AG09309 (cell line): ENCODE data around the gene PRPF18.
A peak's percentile ranks its signal among the peaks of the same experiment; 100 is the strongest.

ENCODE experiments used
- DNase-seq: peaks from one replicate; pipeline ENCODE4 v3.0.0-alpha.2; 2010; ENCODE audit warnings: low read depth
- H3K4me3 ChIP-seq: 2 replicates; pipeline ENCODE4 v1.5.1; 2011; ENCODE audit warnings: mild to moderate bottlenecking, low read depth, low read length, moderate library complexity; ENCODE audit not compliant: control insufficient read depth
- CTCF ChIP-seq: IDR thresholded peaks from 2 replicates; pipeline ENCODE4 v1.5.1; 2011; ENCODE audit warnings: mild to moderate bottlenecking, low read depth, low read length, inconsistent platforms; ENCODE audit not compliant: insufficient read depth, control insufficient read depth; ENCODE audit errors: missing control alignments

PRPF18 gene

GRCh38 chr10:13656337-13657100 lies 69.8 kb downstream of the PRPF18 start:
- DNase-seq, result no peak
- H3K4me3 ChIP-seq, result no peak overlapping the region
- TF ChIP-seq CTCF, result no peak

DNA sequence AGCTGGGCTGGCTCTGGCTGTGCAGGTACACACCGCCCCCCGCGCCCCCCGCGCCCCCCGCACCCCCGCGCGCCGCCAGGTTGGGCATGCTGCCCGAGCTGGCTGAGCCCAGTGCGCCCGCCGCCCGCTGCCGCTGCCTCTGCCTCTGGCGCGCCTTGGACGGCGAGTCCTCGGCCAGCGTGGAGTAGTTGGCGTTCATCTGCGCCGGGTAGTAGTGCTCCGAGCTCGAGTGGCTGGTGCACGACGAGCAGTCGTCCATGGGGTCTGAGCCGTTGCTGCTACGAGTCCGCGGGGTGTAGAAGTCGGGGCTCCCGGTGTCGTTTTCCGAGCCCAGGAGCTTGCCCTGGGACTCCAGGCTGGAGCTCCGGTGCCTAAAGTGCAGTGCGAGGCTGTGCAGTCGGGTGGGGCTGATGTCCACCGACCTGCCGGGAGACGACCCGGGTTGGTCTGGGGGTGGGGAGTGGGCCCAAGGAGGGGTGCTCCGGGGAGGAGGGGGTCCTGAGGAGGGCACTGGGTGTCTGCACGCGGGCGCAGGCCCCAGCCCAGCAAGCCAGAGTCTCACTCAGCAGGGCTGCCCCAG lies 70.4 kb downstream of the PRPF18 start:
- no peak for TF ChIP-seq CTCF
- no peak for DNase-seq
- no peak overlapping the region for H3K4me3 ChIP-seq

GRCh38 chr10:13658264-13658663 lies 71.5 kb downstream of the PRPF18 start:
- DNase-seq, result no peak
- no peak overlapping the region for H3K4me3 ChIP-seq
- no peak for TF ChIP-seq CTCF

GRCh38 chr10:13658871-13659685 lies 72.3 kb downstream of the PRPF18 start:
- H3K4me3 ChIP-seq, result no peak overlapping the region
- no peak for TF ChIP-seq CTCF
- no peak for DNase-seq

DNA sequence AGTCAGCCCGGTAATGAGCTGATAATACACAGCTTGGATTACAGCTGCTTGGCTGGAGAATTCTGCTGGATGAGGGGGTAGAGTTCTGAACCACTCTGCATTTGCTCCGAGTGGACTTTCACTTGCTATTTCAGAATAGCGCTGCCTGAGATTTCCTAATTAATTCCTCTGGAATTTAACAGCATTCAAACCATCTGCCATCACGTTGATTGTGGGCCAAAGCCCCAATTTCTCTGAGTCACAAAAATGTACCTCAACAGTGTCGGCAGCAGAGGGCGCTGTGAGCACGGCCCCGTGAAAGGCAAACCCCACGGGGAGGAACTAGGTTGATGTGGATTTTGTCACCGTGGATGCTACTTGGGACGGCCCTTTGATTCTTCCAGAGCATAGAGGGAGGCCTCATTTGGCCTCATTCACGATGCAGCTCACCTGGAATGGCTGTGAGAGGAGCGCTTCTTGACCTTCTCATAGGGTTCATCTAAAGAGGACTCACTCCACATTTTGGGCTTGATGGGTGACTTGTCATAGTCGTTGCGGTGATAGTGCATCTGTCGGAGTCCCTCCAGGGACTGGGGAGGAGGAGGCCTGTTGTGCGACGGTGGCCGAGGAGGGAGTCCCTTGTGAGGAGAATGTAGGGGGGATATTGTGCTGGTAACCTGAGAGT lies 73.3 kb downstream of the PRPF18 start:
- TF ChIP-seq CTCF, result peak; percentile 94
- no peak overlapping the region for H3K4me3 ChIP-seq
- DNase-seq, result peak; percentile 48

DNA sequence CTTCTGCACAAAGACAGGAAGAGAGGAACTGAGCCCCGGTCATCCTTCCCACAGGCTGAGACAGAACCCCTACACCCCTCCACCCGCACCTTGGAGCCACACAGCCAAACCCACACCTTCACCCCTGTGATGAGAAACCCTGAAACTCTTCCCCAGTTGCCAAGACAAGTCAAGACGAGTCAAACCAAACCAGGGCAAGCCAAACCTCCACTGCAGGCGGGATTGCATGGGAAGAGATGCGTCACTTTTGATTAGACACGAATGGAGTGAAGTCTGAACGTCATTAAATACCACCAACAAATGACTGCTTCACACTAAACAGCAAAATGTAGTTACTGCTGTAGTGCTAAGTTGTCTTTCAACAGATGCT lies 73.8 kb downstream of the PRPF18 start:
- no peak overlapping the region for H3K4me3 ChIP-seq
- DNase-seq, result peak; percentile 27
- TF ChIP-seq CTCF, result no peak
